ENCODE results near the gene MAP3K21. TPM values are rescaled to one million over a fixed set of nuclear protein-coding genes. Genes with fewer than 3 reads are reported as not detected.

The MAP3K21 gene
- total RNA-seq, 3 donors from 2014 or later = 1.0 to 1.1 (median 1.0) TPM

DNA sequence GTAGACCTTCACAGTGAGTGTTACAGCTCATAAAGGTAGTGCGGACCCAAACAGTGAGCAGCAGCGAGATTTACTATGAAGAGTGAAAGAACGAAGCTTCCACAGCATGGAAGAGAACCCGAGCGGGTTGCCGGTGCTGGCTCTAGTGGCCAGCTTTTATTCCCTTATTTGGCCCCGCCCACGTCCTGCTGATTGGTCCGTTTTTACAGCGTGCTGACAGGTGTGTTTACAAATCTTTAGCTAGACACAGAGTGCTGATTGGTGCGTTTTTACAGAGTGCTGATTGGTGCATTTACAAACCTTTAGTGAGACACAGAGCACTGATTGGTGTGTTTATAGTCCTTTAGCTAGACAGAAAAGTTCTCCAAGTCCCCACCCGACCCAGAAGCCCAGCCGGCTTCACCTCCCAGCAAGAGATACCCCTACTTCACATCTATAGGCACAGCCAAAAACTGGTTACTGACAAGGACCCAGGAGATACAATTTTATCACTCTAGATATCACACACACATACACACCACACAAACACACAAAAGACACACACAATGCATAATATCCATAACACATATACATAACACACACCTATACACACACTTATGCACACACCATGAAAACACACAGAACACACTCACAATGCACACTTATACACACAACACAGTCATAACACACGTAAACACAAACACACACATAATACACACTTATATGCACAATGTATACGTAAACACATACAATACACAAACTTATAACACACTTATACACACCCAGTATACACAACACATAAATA, 68.5 kb downstream of the MAP3K21 start:
- Mint-ChIP-seq H3K27me3 (ENCODE audit: low read depth) (peaks cover 43% of the 10 kb centered on the region), H3K9me3 (no peaks in the 10 kb centered on the region), H3K4me3 (no peak overlapping the region), H3K4me1 (ENCODE audit: low read depth) (no peaks in the 10 kb centered on the region), H3K36me3 (ENCODE audit: insufficient read depth) (no peaks in the 10 kb centered on the region)
- no peak for DNase-seq
- ATAC-seq = no peak

- Mint-ChIP-seq H3K9me3 (peaks cover 9% of the 10 kb centered on the region), H3K4me1 (ENCODE audit: low read depth) (peaks cover 3% of the 10 kb centered on the region), H3K27me3 (ENCODE audit: low read depth) (peaks cover 16% of the 10 kb centered on the region), H3K4me3 (no peak overlapping the region), H3K36me3 (ENCODE audit: insufficient read depth) (no peaks in the 10 kb centered on the region)
- DNase-seq (no peak), ATAC-seq (peak in 1 of 2 donors; percentile 4)
These were observed 78.9 kb downstream of the MAP3K21 start for GRCh38 chr1:233406339-233406960.

- DNase-seq = no peak
- Mint-ChIP-seq H3K4me1 (ENCODE audit: low read depth) (peaks cover 3% of the 10 kb centered on the region), H3K27me3 (ENCODE audit: low read depth) (peaks cover 13% of the 10 kb centered on the region), H3K36me3 (ENCODE audit: insufficient read depth) (no peaks in the 10 kb centered on the region), H3K9me3 (peaks cover 9% of the 10 kb centered on the region), H3K4me3 (no peak overlapping the region)
- ATAC-seq = peak; percentile 75 to 84
These were observed 79.6 kb downstream of the MAP3K21 start for GRCh38 chr1:233406994-233407631.

GRCh38 chr1:233409540-233409939, 82.0 kb downstream of the MAP3K21 start:
- ATAC-seq (no peak), DNase-seq (no peak)
- Mint-ChIP-seq H3K27me3 (ENCODE audit: low read depth) (peaks cover 8% of the 10 kb centered on the region), H3K9me3 (peaks cover 6% of the 10 kb centered on the region), H3K4me1 (ENCODE audit: low read depth) (peaks cover 3% of the 10 kb centered on the region), H3K36me3 (ENCODE audit: insufficient read depth) (no peaks in the 10 kb centered on the region), H3K4me3 (no peak overlapping the region)

DNA sequence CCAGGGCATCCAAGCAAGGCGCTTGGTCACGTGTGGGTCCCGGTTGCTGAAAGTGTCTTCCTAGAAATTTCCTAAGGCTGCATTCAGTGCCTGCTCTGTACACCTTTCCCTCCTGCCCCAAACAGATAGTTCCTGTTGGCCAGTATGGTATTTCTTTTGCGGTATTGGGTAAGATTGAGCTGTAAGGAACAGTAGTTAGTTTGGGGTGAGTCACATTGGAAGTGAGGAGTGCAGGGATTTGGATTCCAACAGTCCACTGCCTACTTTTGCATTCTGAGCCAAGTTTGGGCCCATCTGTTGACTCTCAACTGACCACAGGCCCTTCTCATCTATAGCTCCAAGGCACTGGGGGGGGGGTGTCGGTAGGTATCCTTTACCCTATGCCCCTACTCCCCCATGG, 83.4 kb downstream of the MAP3K21 start:
- DNase-seq (no peak), ATAC-seq (no peak)
- H3K9me3 Mint-ChIP-seq = peaks cover 6% of the 10 kb centered on the region
- H3K27me3 Mint-ChIP-seq (ENCODE audit: low read depth) = peaks cover 6% of the 10 kb centered on the region
- H3K36me3 Mint-ChIP-seq (ENCODE audit: insufficient read depth) = no peaks in the 10 kb centered on the region
- H3K4me1 Mint-ChIP-seq (ENCODE audit: low read depth) = peaks cover 3% of the 10 kb centered on the region
- no peak overlapping the region for H3K4me3 Mint-ChIP-seq

DNA sequence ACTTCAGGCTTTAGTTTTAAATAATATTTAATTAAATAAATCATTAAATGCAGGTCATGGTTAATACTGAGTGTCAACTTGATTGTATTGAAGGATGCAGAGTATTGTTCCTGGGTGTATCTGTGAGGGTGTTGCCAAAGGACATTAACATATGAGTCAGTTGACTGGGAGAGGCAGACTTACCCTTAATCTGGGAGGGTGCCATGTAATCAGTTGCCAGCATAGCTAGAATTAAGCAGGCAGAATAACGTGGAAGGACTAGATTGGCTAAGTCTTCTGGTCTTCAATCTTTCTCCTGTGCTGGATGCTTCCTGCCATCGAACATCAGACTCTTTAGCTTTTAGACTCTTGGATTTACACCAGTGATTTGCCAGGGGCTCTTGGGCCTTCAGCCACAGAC, 85.3 kb downstream of the MAP3K21 start:
- peaks cover 3% of the 10 kb centered on the region for H3K9me3 Mint-ChIP-seq
- H3K4me3 Mint-ChIP-seq = no peak overlapping the region
- peaks cover 3% of the 10 kb centered on the region for H3K27me3 Mint-ChIP-seq (ENCODE audit: low read depth)
- no peaks in the 10 kb centered on the region for H3K36me3 Mint-ChIP-seq (ENCODE audit: insufficient read depth)
- DNase-seq = no peak
- no peak for ATAC-seq
- H3K4me1 Mint-ChIP-seq (ENCODE audit: low read depth) = no peaks in the 10 kb centered on the region

DNA sequence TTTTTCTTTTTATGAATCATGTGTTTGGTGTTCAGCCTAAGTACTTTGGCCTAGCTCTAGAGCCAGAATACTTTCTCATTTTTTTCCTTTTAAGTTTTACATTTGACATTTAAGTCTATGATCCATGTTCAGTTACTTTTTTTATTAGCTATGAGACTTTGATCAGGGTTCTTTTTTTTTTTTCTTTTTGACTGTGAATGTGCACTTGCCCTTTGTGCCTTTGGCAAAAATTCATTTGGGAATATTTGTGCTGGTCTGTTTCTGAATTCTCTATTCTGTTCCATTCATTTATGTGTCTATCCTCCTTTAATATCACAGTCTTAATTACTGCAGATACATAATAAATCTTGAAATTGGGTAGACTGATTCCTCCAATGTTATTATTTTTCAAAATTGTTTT, 93.8 kb downstream of the MAP3K21 start:
- H3K36me3 Mint-ChIP-seq (ENCODE audit: insufficient read depth) = no peaks in the 10 kb centered on the region
- no peak for ATAC-seq

DNA sequence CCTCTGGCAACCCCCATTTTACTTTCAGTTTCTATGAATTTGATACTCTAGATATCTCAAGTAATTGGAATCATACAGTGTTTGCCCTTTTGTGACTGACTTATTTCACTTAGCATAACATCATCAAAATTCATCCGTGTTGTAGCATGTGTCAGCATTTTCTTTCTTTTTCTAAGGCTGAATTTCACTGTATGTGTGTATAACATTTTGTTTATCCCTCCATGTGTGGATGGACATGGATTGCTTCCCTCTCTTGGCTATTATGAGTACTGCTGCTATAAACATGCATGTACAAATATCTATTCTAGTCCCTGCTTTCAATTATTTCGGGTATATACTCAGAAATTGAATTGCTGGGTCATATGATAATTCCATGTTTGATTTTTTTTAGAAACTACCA, 97.3 kb downstream of the MAP3K21 start:
- no peak overlapping the region for H3K4me3 Mint-ChIP-seq
- peaks cover 35% of the 10 kb centered on the region for H3K27me3 Mint-ChIP-seq (ENCODE audit: low read depth)
- DNase-seq (no peak), ATAC-seq (no peak)
- H3K4me1 Mint-ChIP-seq (ENCODE audit: low read depth) = no peaks in the 10 kb centered on the region
- no peaks in the 10 kb centered on the region for H3K9me3 Mint-ChIP-seq
- no peaks in the 10 kb centered on the region for H3K36me3 Mint-ChIP-seq (ENCODE audit: insufficient read depth)

More for the DNA sequence above, 93.8 kb downstream of the MAP3K21 start:
- Mint-ChIP-seq H3K4me3 (no peak overlapping the region), H3K4me1 (ENCODE audit: low read depth) (no peaks in the 10 kb centered on the region), H3K9me3 (no peaks in the 10 kb centered on the region), H3K27me3 (ENCODE audit: low read depth) (peaks cover 14% of the 10 kb centered on the region)
- DNase-seq = no peak

DNA sequence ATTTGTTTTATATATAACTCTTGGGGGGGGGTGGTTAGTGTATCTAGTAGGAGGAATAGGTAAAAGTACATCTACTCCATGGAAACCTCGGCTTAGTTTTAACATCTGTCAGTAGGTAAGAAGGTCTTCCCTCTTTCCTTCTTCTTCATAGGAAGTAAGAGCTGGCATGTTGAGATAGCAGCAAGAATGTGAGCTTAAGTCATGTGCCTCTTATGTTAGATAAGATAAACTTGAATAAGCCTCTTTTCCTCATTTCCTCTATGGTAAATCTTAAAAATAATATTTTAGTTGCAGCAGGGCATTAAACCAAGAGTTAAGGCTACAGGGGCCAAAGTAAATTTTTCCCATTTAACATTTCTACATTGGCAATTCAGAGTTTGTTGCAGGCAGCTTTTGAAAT, 100.4 kb downstream of the MAP3K21 start:
- Mint-ChIP-seq H3K4me1 (ENCODE audit: low read depth) (no peaks in the 10 kb centered on the region), H3K27me3 (ENCODE audit: low read depth) (peaks cover 39% of the 10 kb centered on the region), H3K4me3 (no peak overlapping the region), H3K36me3 (ENCODE audit: insufficient read depth) (no peaks in the 10 kb centered on the region), H3K9me3 (peaks cover 3% of the 10 kb centered on the region)
- no peak for ATAC-seq
- DNase-seq = no peak

- no peak for ATAC-seq
- peaks cover 3% of the 10 kb centered on the region for H3K9me3 Mint-ChIP-seq
- no peaks in the 10 kb centered on the region for H3K36me3 Mint-ChIP-seq (ENCODE audit: insufficient read depth)
- DNase-seq = no peak
- no peak overlapping the region for H3K4me3 Mint-ChIP-seq
- H3K27me3 Mint-ChIP-seq (ENCODE audit: low read depth) = peaks cover 37% of the 10 kb centered on the region
- no peaks in the 10 kb centered on the region for H3K4me1 Mint-ChIP-seq (ENCODE audit: low read depth)
These were observed 104.4 kb downstream of the MAP3K21 start for GRCh38 chr1:233431753-233432403.

- Mint-ChIP-seq H3K27me3 (ENCODE audit: low read depth) (peaks cover 27% of the 10 kb centered on the region), H3K4me3 (no peak overlapping the region), H3K4me1 (ENCODE audit: low read depth) (no peaks in the 10 kb centered on the region), H3K9me3 (peaks cover 3% of the 10 kb centered on the region), H3K36me3 (ENCODE audit: insufficient read depth) (no peaks in the 10 kb centered on the region)
- DNase-seq (no peak), ATAC-seq (no peak)
These were observed 105.4 kb downstream of the MAP3K21 start for GRCh38 chr1:233432916-233433315.

- Mint-ChIP-seq H3K27me3 (ENCODE audit: low read depth) (peaks cover 23% of the 10 kb centered on the region), H3K4me1 (ENCODE audit: low read depth) (no peaks in the 10 kb centered on the region), H3K9me3 (peaks cover 3% of the 10 kb centered on the region), H3K36me3 (ENCODE audit: insufficient read depth) (no peaks in the 10 kb centered on the region), H3K4me3 (no peak overlapping the region)
- ATAC-seq (no peak), DNase-seq (no peak)
These were observed 106.1 kb downstream of the MAP3K21 start for GRCh38 chr1:233433436-233434210.
